Liver (tissue), 3 donors: ENCODE measurements around the gene PAX4.

Experiments used
- EGR1 ChIP-seq, 2 donors: IDR thresholded peaks; 2 replicates each; pipeline ENCODE4 v1.6.1; 2016 to 2018; ENCODE audit warnings: antibody characterized with exemption in 2 of 2, low read depth in 2 of 2
- FOXA1 ChIP-seq: IDR thresholded peaks from 2 replicates; pipeline ENCODE4 v1.6.1; 2016; ENCODE audit warnings: antibody characterized with exemption
- GABPA ChIP-seq, 2 donors: IDR thresholded peaks in 1 of 2; conservative IDR thresholded peaks in 1 of 2; 2 replicates each; pipeline ENCODE4 v1.6.1; 2016; ENCODE audit warnings: antibody characterized with exemption in 2 of 2, mild to moderate bottlenecking in 1 of 2, moderate library complexity in 1 of 2
- HNF4G ChIP-seq: IDR thresholded peaks from 2 replicates; pipeline ENCODE4 v1.6.1; 2016; ENCODE audit warnings: antibody characterized with exemption
- JUND ChIP-seq, 2 donors: IDR thresholded peaks; 2 replicates each; pipeline ENCODE4 v1.6.1; 2016; ENCODE audit warnings: antibody characterized with exemption in 2 of 2
- RAD21 ChIP-seq, 2 donors: IDR thresholded peaks; 2 replicates each; pipeline ENCODE4 v1.6.1; 2016; ENCODE audit warnings: antibody characterized with exemption in 2 of 2, mild to moderate bottlenecking in 2 of 2
- SP1 ChIP-seq: IDR thresholded peaks from 2 replicates; pipeline ENCODE4 v1.6.1; 2018; ENCODE audit warnings: antibody characterized with exemption, mild to moderate bottlenecking
- TAF1 ChIP-seq: conservative IDR thresholded peaks from 2 replicates; pipeline ENCODE4 v1.6.1; 2016; ENCODE audit warnings: antibody characterized with exemption, mild to moderate bottlenecking
- YY1 ChIP-seq: IDR thresholded peaks from 2 replicates; pipeline ENCODE4 v1.6.1; 2016; ENCODE audit warnings: antibody characterized with exemption, mild to moderate bottlenecking
- TF ChIP-seq, protein P1 (sequence below): IDR thresholded peaks from 2 replicates; pipeline ENCODE4 v1.6.1; 2016; ENCODE audit warnings: antibody characterized with exemption, mild to moderate bottlenecking
- TF ChIP-seq, protein P2 (sequence below): fragments of 150-350 bp; IDR thresholded peaks from 2 replicates; pipeline ENCODE4 v1.5.1; 2017; ENCODE audit warnings: improper control_type of control experiment, low read depth, low read length; ENCODE audit not compliant: missing input control
- TF ChIP-seq, protein P3 (sequence below): IDR thresholded peaks from 2 replicates; pipeline ENCODE4 v1.6.1; 2016; ENCODE audit warnings: antibody characterized with exemption
- TF ChIP-seq, protein P4 (sequence below): IDR thresholded peaks from 2 replicates; pipeline ENCODE4 v1.6.1; 2016; ENCODE audit warnings: antibody characterized with exemption
- donor health status: healthy.
- donor health status: healthy.

DNA sequence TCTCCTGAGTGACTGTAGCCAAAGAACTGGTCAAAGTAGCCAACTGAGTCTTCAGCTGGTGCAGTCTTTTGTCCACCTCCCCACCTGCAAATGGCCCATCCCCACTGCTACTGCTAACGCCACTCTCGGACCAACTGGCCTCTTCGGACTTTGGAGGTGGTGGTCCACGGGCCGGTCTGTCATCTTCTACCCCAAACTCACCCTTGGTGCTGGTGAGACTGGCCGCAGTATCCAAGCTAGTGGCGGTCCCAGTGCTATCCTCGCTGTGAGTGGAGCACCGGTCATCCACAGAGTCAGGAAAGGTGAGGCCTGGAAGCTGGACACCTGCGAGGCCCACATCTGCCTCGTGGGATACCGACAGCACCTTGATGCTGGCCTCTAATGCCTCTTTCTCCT, 33.3 kb downstream of the PAX4 start:
- TF ChIP-seq, protein P1, sequence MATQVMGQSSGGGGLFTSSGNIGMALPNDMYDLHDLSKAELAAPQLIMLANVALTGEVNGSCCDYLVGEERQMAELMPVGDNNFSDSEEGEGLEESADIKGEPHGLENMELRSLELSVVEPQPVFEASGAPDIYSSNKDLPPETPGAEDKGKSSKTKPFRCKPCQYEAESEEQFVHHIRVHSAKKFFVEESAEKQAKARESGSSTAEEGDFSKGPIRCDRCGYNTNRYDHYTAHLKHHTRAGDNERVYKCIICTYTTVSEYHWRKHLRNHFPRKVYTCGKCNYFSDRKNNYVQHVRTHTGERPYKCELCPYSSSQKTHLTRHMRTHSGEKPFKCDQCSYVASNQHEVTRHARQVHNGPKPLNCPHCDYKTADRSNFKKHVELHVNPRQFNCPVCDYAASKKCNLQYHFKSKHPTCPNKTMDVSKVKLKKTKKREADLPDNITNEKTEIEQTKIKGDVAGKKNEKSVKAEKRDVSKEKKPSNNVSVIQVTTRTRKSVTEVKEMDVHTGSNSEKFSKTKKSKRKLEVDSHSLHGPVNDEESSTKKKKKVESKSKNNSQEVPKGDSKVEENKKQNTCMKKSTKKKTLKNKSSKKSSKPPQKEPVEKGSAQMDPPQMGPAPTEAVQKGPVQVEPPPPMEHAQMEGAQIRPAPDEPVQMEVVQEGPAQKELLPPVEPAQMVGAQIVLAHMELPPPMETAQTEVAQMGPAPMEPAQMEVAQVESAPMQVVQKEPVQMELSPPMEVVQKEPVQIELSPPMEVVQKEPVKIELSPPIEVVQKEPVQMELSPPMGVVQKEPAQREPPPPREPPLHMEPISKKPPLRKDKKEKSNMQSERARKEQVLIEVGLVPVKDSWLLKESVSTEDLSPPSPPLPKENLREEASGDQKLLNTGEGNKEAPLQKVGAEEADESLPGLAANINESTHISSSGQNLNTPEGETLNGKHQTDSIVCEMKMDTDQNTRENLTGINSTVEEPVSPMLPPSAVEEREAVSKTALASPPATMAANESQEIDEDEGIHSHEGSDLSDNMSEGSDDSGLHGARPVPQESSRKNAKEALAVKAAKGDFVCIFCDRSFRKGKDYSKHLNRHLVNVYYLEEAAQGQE, result no peak
- TF ChIP-seq, protein P2, sequence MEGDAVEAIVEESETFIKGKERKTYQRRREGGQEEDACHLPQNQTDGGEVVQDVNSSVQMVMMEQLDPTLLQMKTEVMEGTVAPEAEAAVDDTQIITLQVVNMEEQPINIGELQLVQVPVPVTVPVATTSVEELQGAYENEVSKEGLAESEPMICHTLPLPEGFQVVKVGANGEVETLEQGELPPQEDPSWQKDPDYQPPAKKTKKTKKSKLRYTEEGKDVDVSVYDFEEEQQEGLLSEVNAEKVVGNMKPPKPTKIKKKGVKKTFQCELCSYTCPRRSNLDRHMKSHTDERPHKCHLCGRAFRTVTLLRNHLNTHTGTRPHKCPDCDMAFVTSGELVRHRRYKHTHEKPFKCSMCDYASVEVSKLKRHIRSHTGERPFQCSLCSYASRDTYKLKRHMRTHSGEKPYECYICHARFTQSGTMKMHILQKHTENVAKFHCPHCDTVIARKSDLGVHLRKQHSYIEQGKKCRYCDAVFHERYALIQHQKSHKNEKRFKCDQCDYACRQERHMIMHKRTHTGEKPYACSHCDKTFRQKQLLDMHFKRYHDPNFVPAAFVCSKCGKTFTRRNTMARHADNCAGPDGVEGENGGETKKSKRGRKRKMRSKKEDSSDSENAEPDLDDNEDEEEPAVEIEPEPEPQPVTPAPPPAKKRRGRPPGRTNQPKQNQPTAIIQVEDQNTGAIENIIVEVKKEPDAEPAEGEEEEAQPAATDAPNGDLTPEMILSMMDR, result no peak
- no peak for TF ChIP-seq JUND (IDR thresholded peaks at IDR 0.05)
- no peak for TF ChIP-seq EGR1 (IDR thresholded peaks at IDR 0.05; ENCODE audit: low read depth in 2 of 2)
- no peak for TF ChIP-seq RAD21 (IDR thresholded peaks at IDR 0.05)
- TF ChIP-seq FOXA1, result no peak
- no peak for TF ChIP-seq GABPA (IDR thresholded peaks at IDR 0.05 in 1 of 2, conservative IDR thresholded peaks at IDR 0.05 in 1 of 2)
- TF ChIP-seq, protein P3, sequence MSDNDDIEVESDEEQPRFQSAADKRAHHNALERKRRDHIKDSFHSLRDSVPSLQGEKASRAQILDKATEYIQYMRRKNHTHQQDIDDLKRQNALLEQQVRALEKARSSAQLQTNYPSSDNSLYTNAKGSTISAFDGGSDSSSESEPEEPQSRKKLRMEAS, result no peak
- no peak for TF ChIP-seq HNF4G
- no peak for TF ChIP-seq TAF1
- no peak for TF ChIP-seq SP1
- TF ChIP-seq, protein P4, sequence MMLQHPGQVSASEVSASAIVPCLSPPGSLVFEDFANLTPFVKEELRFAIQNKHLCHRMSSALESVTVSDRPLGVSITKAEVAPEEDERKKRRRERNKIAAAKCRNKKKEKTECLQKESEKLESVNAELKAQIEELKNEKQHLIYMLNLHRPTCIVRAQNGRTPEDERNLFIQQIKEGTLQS, result no peak
- no peak for TF ChIP-seq YY1
